Keratinocyte (primary cell): ENCODE data around the gene UFD1. TPM values are rescaled to one million over a fixed set of nuclear protein-coding genes. Genes with fewer than 3 reads are reported as not detected.

Experiments used
- DNase-seq: peaks from one replicate; pipeline ENCODE4 v3.0.0-alpha.2; 2011; ENCODE audit warnings: low read depth, missing footprints, low spot score
- FAIRE-seq: peaks from 2 replicates; lab custom pipeline; 2011; peaks lifted over from hg19 to GRCh38; lab: Jason Lieb, UNC
- H2AFZ ChIP-seq: 2 replicates; pipeline ENCODE4 v1.6.0; 2012; ENCODE audit warnings: low read length, control low read depth, inconsistent platforms; ENCODE audit not compliant: control insufficient read depth
- H3K27ac ChIP-seq: 2 replicates; pipeline ENCODE4 v1.5.1; 2011; ENCODE audit warnings: low read length; ENCODE audit not compliant: control insufficient read depth, insufficient read depth
- H3K27me3 ChIP-seq: 3 replicates; pipeline ENCODE4 v1.6.0; 2011; ENCODE audit warnings: low read length; ENCODE audit not compliant: control insufficient read depth, insufficient read depth; ENCODE audit errors: extremely low read depth
- H3K36me3 ChIP-seq, 2 experiments: 2 replicates in 1 of 2; 3 replicates in 1 of 2; pipeline ENCODE4 v1.5.1; 2011; ENCODE audit warnings: low read length in 2 of 2, mild to moderate bottlenecking in 1 of 2; ENCODE audit not compliant: control insufficient read depth in 2 of 2, insufficient read depth in 2 of 2; ENCODE audit errors: extremely low read depth in 1 of 2
- H3K4me1 ChIP-seq: 3 replicates; pipeline ENCODE4 v1.5.1; 2011; ENCODE audit warnings: low read length; ENCODE audit not compliant: control insufficient read depth, insufficient read depth; ENCODE audit errors: extremely low read depth
- H3K4me2 ChIP-seq: 3 replicates; pipeline ENCODE4 v1.6.0; 2011; ENCODE audit warnings: low read depth, low read length; ENCODE audit not compliant: control insufficient read depth, insufficient read depth; ENCODE audit errors: extremely low read depth
- H3K4me3 ChIP-seq, 3 experiments: fragments of 200-600 bp in 1 of 3; sonication (generic) in 1 of 3; 2 replicates in 2 of 3; 3 replicates in 1 of 3; pipeline ENCODE4 v1.5.1; 2011 to 2016; ENCODE audit warnings: low read length in 3 of 3, mild to moderate bottlenecking in 3 of 3, control low read depth in 2 of 3, inconsistent platforms in 1 of 3, low read depth in 1 of 3, mixed read lengths in 1 of 3, mixed run types in 1 of 3, moderate library complexity in 1 of 3; ENCODE audit not compliant: control insufficient read depth in 2 of 3, insufficient read depth in 2 of 3; ENCODE audit errors: extremely low read depth in 1 of 3
- H3K79me2 ChIP-seq: 2 replicates; pipeline ENCODE4 v1.6.0; 2012; ENCODE audit warnings: low read length; ENCODE audit not compliant: control insufficient read depth, insufficient read depth
- H3K9ac ChIP-seq: 3 replicates; pipeline ENCODE4 v1.6.0; 2011; ENCODE audit warnings: low read length; ENCODE audit not compliant: control insufficient read depth, insufficient read depth; ENCODE audit errors: extremely low read depth
- H3K9me1 ChIP-seq: 3 replicates; pipeline ENCODE4 v1.6.0; 2011; ENCODE audit warnings: low read length; ENCODE audit not compliant: control insufficient read depth, insufficient read depth; ENCODE audit errors: extremely low read depth
- H3K9me3 ChIP-seq: 2 replicates; pipeline ENCODE4 v1.5.1; 2012; ENCODE audit warnings: low read depth, low read length; ENCODE audit not compliant: control insufficient read depth
- H4K20me1 ChIP-seq: 3 replicates; pipeline ENCODE4 v1.6.0; 2011; ENCODE audit warnings: low read length; ENCODE audit not compliant: control insufficient read depth, insufficient read depth; ENCODE audit errors: extremely low read depth
- CTCF ChIP-seq, 3 experiments: IDR thresholded peaks in 1 of 3; conservative IDR thresholded peaks in 1 of 3; optimal IDR thresholded peaks in 1 of 3; 2 replicates in 2 of 3; 3 replicates in 1 of 3; pipeline versions ENCODE3 to v1.5.1; 2011; ENCODE audit warnings: low read length in 3 of 3, mild to moderate bottlenecking in 3 of 3, moderate library complexity in 2 of 3, control low read depth in 1 of 3, inconsistent platforms in 1 of 3; ENCODE audit not compliant: insufficient read depth in 2 of 3; ENCODE audit errors: extremely low read depth in 1 of 3
- EZH2 ChIP-seq: IDR thresholded peaks from one replicate; pipeline ENCODE4 v1.6.1; 2012; ENCODE audit warnings: inconsistent platforms, mild to moderate bottlenecking, low read length, moderate library complexity
- dilution Hi-C: fragments of 300-500 bp; cut with MboI; formaldehyde crosslinking; loops from one replicate; pipeline ENCODE4 v1.7.0; 2020; ENCODE audit warnings: low sequenced_read_pairs; ENCODE audit not compliant: extremely low pct_ligation_motif_present
- polyA plus RNA-seq, 5 experiments: library from polyadenylated mRNA; depleted of rRNA in 3 of 5; stranded (reverse) in 3 of 5; stranded (forward) in 1 of 5; unstranded in 1 of 5; fragments of >200 nt; gene quantifications; 1 replicate in 1 of 5; 2 replicates in 3 of 5; 3 replicates in 1 of 5; pipeline versions ENCODE4 v1.2.1 to v1.2.3, GENCODE V29; 2011 to 2012; ENCODE audit warnings: missing spikeins in 2 of 5, low read depth in 1 of 5, low replicate concordance in 1 of 5

The UFD1 gene
- polyA plus RNA-seq, 1 donor (not counting 4 experiments of a cell fraction or from before 2014, with no cell fraction given): 145 TPM

- dilution Hi-C loops: no loop called here
- Histone ChIP-seq H3K9ac (no peak overlapping the region), H2AFZ (no peak overlapping the region), H3K4me1 (no peaks in the 10 kb centered on the region), H3K9me1 (peaks cover 3% of the 10 kb centered on the region), H3K9me3 (no peaks in the 10 kb centered on the region), H3K79me2 (peaks cover 61% of the 10 kb centered on the region), H4K20me1 (peaks cover 5% of the 10 kb centered on the region), H3K36me3 (peaks cover 14 to 17% of the 10 kb centered on the region in 2 experiments), H3K27ac (no peak overlapping the region), H3K27me3 (no peaks in the 10 kb centered on the region), H3K4me2 (no peak overlapping the region), H3K4me3 (no peak overlapping the region)
- FAIRE-seq: no peak
- no peak for DNase-seq
- TF ChIP-seq CTCF (optimal IDR thresholded peaks at IDR 0.05 in 1 of 3, IDR thresholded peaks at IDR 0.05 in 1 of 3, conservative IDR thresholded peaks at IDR 0.05 in 1 of 3; ENCODE audit: extremely low read depth in 1 of 3, insufficient read depth in 2 of 3, low read length in 3 of 3) (no peak), EZH2 (no peak)
These were observed 66.5 kb downstream of the UFD1 start for GRCh38 chr22:19412478-19412877.

GRCh38 chr22:19411690-19412045, 67.3 kb downstream of the UFD1 start:
- H3K4me2 ChIP-seq: no peak overlapping the region
- no peak for TF ChIP-seq CTCF (optimal IDR thresholded peaks at IDR 0.05 in 1 of 3, IDR thresholded peaks at IDR 0.05 in 1 of 3, conservative IDR thresholded peaks at IDR 0.05 in 1 of 3; ENCODE audit: extremely low read depth in 1 of 3, insufficient read depth in 2 of 3, low read length in 3 of 3)
- TF ChIP-seq EZH2: no peak
- no peak overlapping the region for H3K27ac ChIP-seq
- H3K79me2 ChIP-seq: peaks cover 54% of the 10 kb centered on the region
- no peaks in the 10 kb centered on the region for H3K27me3 ChIP-seq
- H3K4me3 ChIP-seq: no peak overlapping the region
- peaks cover 5% of the 10 kb centered on the region for H4K20me1 ChIP-seq
- H3K9me1 ChIP-seq: peaks cover 3% of the 10 kb centered on the region
- no peaks in the 10 kb centered on the region for H3K9me3 ChIP-seq
- H3K36me3 ChIP-seq: peaks cover 17 to 22% of the 10 kb centered on the region in 2 experiments
- H2AFZ ChIP-seq: no peak overlapping the region
- dilution Hi-C loops: no loop called here
- no peak overlapping the region for H3K9ac ChIP-seq
- no peaks in the 10 kb centered on the region for H3K4me1 ChIP-seq
- DNase-seq: no peak
- no peak for FAIRE-seq
